Measurements from ENCODE around the gene PDE6G. TPM values are rescaled to one million over a fixed set of nuclear protein-coding genes. Genes with fewer than 3 reads are reported as not detected.

The PDE6G gene
- total and polyA plus RNA-seq, 5 donors from 2014 or later = 0.67 to 1.4 (median 0.99) TPM; not detected in 1

GRCh38 chr17:81684442-81684911 is 28.1 kb upstream of the PDE6G start:
- Mint-ChIP-seq H3K27ac (peak overlapping the region in 2 of 3 donors; percentile 65 to 94), H3K9me3 (no peaks in the 10 kb centered on the region), H3K27me3 (no peaks in the 10 kb centered on the region), H3K4me3 (peak overlapping the region; percentile 85 to 93 (median 86)), H3K4me1 (peaks cover 5 to 48% (median 11%) of the 10 kb centered on the region in 4 donors), H3K36me3 (peaks cover 11% of the 10 kb centered on the region)
- Histone ChIP-seq H3K27ac (ENCODE audit: insufficient read depth, low read length, poor library complexity, severe bottlenecking) (peak overlapping the region; percentile 68), H3K4me3 (ENCODE audit: low read depth, low read length) (peak overlapping the region; percentile 89), H3K36me3 (ENCODE audit: control insufficient read depth, insufficient read depth, low read length) (peaks cover 30% of the 10 kb centered on the region), H3K9me3 (ENCODE audit: control insufficient read depth in 2 of 2, low read length in 2 of 2) (no peaks in the 10 kb centered on the region), H3K27me3 (ENCODE audit: control insufficient read depth, insufficient read depth, low read length) (no peaks in the 10 kb centered on the region), H3K4me1 (ENCODE audit: control insufficient read depth, insufficient read depth, low read length, poor library complexity, severe bottlenecking) (peaks cover 25% of the 10 kb centered on the region)
- DNase-seq (no peak), ATAC-seq (ENCODE audit: low read depth in 2 of 2) (no peak)

GRCh38 chr17:81683584-81684441 is 27.5 kb upstream of the PDE6G start, which contains the start of the genes ARL16 and HGS:
ARL16 (minus strand) TSS chr17:81683797; CDS start chr17:81683753, 44 bp downstream.
HGS (plus strand) TSS chr17:81684011; CDS start chr17:81684067, 56 bp downstream.
- H3K36me3 Mint-ChIP-seq = peaks cover 8% of the 10 kb centered on the region
- H3K27ac ChIP-seq (ENCODE audit: insufficient read depth, low read length, poor library complexity, severe bottlenecking) = peak within 1 kb of the TSS; percentile 68
- no peaks in the 10 kb centered on the region for H3K9me3 Mint-ChIP-seq
- peak within 1 kb of the TSS; percentile 94 to 99 (median 95) for H3K27ac Mint-ChIP-seq
- no peaks in the 10 kb centered on the region for H3K27me3 Mint-ChIP-seq
- H3K9me3 ChIP-seq (ENCODE audit: control insufficient read depth in 2 of 2, low read length in 2 of 2) = no peaks in the 10 kb centered on the region
- no peaks in the 10 kb centered on the region for H3K27me3 ChIP-seq (ENCODE audit: control insufficient read depth, insufficient read depth, low read length)
- ATAC-seq (ENCODE audit: low read depth in 2 of 2) = peak; percentile 98 to 99
- peaks cover 5 to 50% (median 11%) of the 10 kb centered on the region in 4 donors for H3K4me1 Mint-ChIP-seq
- H3K4me1 ChIP-seq (ENCODE audit: control insufficient read depth, insufficient read depth, low read length, poor library complexity, severe bottlenecking) = peaks cover 25% of the 10 kb centered on the region
- peak within 1 kb of the TSS; percentile 95 to 99 (median 98) for H3K4me3 Mint-ChIP-seq
- peaks cover 25% of the 10 kb centered on the region for H3K36me3 ChIP-seq (ENCODE audit: control insufficient read depth, insufficient read depth, low read length)
- peak within 1 kb of the TSS; percentile 89 for H3K4me3 ChIP-seq (ENCODE audit: low read depth, low read length)
- DNase-seq = peak; percentile 96 to 99 (median 97)

GRCh38 chr17:81683208-81683583 is 26.9 kb upstream of the PDE6G start:
- Mint-ChIP-seq H3K9me3 (no peaks in the 10 kb centered on the region), H3K27me3 (no peaks in the 10 kb centered on the region), H3K4me1 (peaks cover 5 to 50% (median 11%) of the 10 kb centered on the region in 4 donors), H3K36me3 (peaks cover 8% of the 10 kb centered on the region), H3K27ac (peak overlapping the region in 2 of 3 donors; percentile 94 to 95), H3K4me3 (peak overlapping the region; percentile 95 to 99 (median 98))
- Histone ChIP-seq H3K4me3 (ENCODE audit: low read depth, low read length) (peak overlapping the region; percentile 62), H3K9me3 (ENCODE audit: control insufficient read depth in 2 of 2, low read length in 2 of 2) (no peaks in the 10 kb centered on the region), H3K36me3 (ENCODE audit: control insufficient read depth, insufficient read depth, low read length) (peaks cover 20% of the 10 kb centered on the region), H3K27ac (ENCODE audit: insufficient read depth, low read length, poor library complexity, severe bottlenecking) (peak overlapping the region; percentile 63), H3K4me1 (ENCODE audit: control insufficient read depth, insufficient read depth, low read length, poor library complexity, severe bottlenecking) (peaks cover 25% of the 10 kb centered on the region), H3K27me3 (ENCODE audit: control insufficient read depth, insufficient read depth, low read length) (no peaks in the 10 kb centered on the region)
- no peak for ATAC-seq (ENCODE audit: low read depth in 2 of 2)
- DNase-seq = no peak

- DNase-seq (no peak), ATAC-seq (ENCODE audit: low read depth in 2 of 2) (no peak)
- Mint-ChIP-seq H3K9me3 (no peaks in the 10 kb centered on the region), H3K27me3 (no peaks in the 10 kb centered on the region), H3K36me3 (peaks cover 8% of the 10 kb centered on the region), H3K4me3 (peak overlapping the region; percentile 95 to 99 (median 98)), H3K27ac (peak overlapping the region in 2 of 3 donors; percentile 94 to 95), H3K4me1 (peaks cover 5 to 50% (median 11%) of the 10 kb centered on the region in 4 donors)
- no peaks in the 10 kb centered on the region for H3K9me3 ChIP-seq (ENCODE audit: control insufficient read depth in 2 of 2, low read length in 2 of 2)
- H3K36me3 ChIP-seq (ENCODE audit: control insufficient read depth, insufficient read depth, low read length) = peaks cover 15% of the 10 kb centered on the region
- H3K4me3 ChIP-seq (ENCODE audit: low read depth, low read length) = peak overlapping the region; percentile 62
- H3K27ac ChIP-seq (ENCODE audit: insufficient read depth, low read length, poor library complexity, severe bottlenecking) = no peak overlapping the region
- H3K4me1 ChIP-seq (ENCODE audit: control insufficient read depth, insufficient read depth, low read length, poor library complexity, severe bottlenecking) = peaks cover 25% of the 10 kb centered on the region
- H3K27me3 ChIP-seq (ENCODE audit: control insufficient read depth, insufficient read depth, low read length) = no peaks in the 10 kb centered on the region
These were observed 26.3 kb upstream of the PDE6G start for GRCh38 chr17:81682565-81683207.

GRCh38 chr17:81681672-81682071 is 25.3 kb upstream of the PDE6G start:
- no peak overlapping the region for H3K4me3 ChIP-seq (ENCODE audit: low read depth, low read length)
- no peak for DNase-seq
- Mint-ChIP-seq H3K9me3 (no peaks in the 10 kb centered on the region), H3K27me3 (no peaks in the 10 kb centered on the region), H3K4me3 (peak overlapping the region in 3 of 4 donors; percentile 8 to 99 (median 38)), H3K4me1 (peaks cover 5 to 44% (median 11%) of the 10 kb centered on the region in 4 donors), H3K36me3 (peaks cover 8% of the 10 kb centered on the region), H3K27ac (no peak overlapping the region)
- no peaks in the 10 kb centered on the region for H3K9me3 ChIP-seq (ENCODE audit: control insufficient read depth in 2 of 2, low read length in 2 of 2)
- H3K27me3 ChIP-seq (ENCODE audit: control insufficient read depth, insufficient read depth, low read length) = no peaks in the 10 kb centered on the region
- no peak for ATAC-seq (ENCODE audit: low read depth in 2 of 2)
- peaks cover 6% of the 10 kb centered on the region for H3K36me3 ChIP-seq (ENCODE audit: control insufficient read depth, insufficient read depth, low read length)
- no peak overlapping the region for H3K27ac ChIP-seq (ENCODE audit: insufficient read depth, low read length, poor library complexity, severe bottlenecking)
- H3K4me1 ChIP-seq (ENCODE audit: control insufficient read depth, insufficient read depth, low read length, poor library complexity, severe bottlenecking) = peaks cover 25% of the 10 kb centered on the region

- H3K27me3 ChIP-seq (ENCODE audit: control insufficient read depth, insufficient read depth, low read length) = no peaks in the 10 kb centered on the region
- H3K4me3 Mint-ChIP-seq = peak overlapping the region in 2 of 4 donors; percentile 38 to 83
- H3K9me3 Mint-ChIP-seq = no peaks in the 10 kb centered on the region
- H3K27ac ChIP-seq (ENCODE audit: insufficient read depth, low read length, poor library complexity, severe bottlenecking) = no peak overlapping the region
- no peak overlapping the region for H3K27ac Mint-ChIP-seq
- peaks cover 18% of the 10 kb centered on the region for H3K4me1 ChIP-seq (ENCODE audit: control insufficient read depth, insufficient read depth, low read length, poor library complexity, severe bottlenecking)
- no peaks in the 10 kb centered on the region for H3K27me3 Mint-ChIP-seq
- H3K4me1 Mint-ChIP-seq = peaks cover 10 to 42% (median 11%) of the 10 kb centered on the region in 4 donors
- no peak overlapping the region for H3K4me3 ChIP-seq (ENCODE audit: low read depth, low read length)
- H3K36me3 Mint-ChIP-seq = peaks cover 3% of the 10 kb centered on the region
- no peaks in the 10 kb centered on the region for H3K9me3 ChIP-seq (ENCODE audit: control insufficient read depth in 2 of 2, low read length in 2 of 2)
- no peaks in the 10 kb centered on the region for H3K36me3 ChIP-seq (ENCODE audit: control insufficient read depth, insufficient read depth, low read length)
- ATAC-seq (ENCODE audit: low read depth in 2 of 2) = no peak
- DNase-seq = no peak
These were observed 23.8 kb upstream of the PDE6G start for GRCh38 chr17:81680150-81680549.

- DNase-seq (no peak), ATAC-seq (ENCODE audit: low read depth in 2 of 2) (no peak)
- Mint-ChIP-seq H3K27ac (no peak overlapping the region), H3K36me3 (no peaks in the 10 kb centered on the region), H3K27me3 (no peaks in the 10 kb centered on the region), H3K4me1 (peaks cover 0 to 19% (median 4%) of the 10 kb centered on the region in 4 donors), H3K4me3 (no peak overlapping the region), H3K9me3 (no peaks in the 10 kb centered on the region)
- Histone ChIP-seq H3K27ac (ENCODE audit: insufficient read depth, low read length, poor library complexity, severe bottlenecking) (no peak overlapping the region), H3K36me3 (ENCODE audit: control insufficient read depth, insufficient read depth, low read length) (peaks cover 17% of the 10 kb centered on the region), H3K9me3 (ENCODE audit: control insufficient read depth in 2 of 2, low read length in 2 of 2) (no peaks in the 10 kb centered on the region), H3K4me1 (ENCODE audit: control insufficient read depth, insufficient read depth, low read length, poor library complexity, severe bottlenecking) (no peaks in the 10 kb centered on the region), H3K27me3 (ENCODE audit: control insufficient read depth, insufficient read depth, low read length) (no peaks in the 10 kb centered on the region), H3K4me3 (ENCODE audit: low read depth, low read length) (no peak overlapping the region)
These were observed 20.6 kb upstream of the PDE6G start for GRCh38 chr17:81676906-81677305.
